HG02885 (cell line): ENCODE measurements around the gene B3GLCT.

Experiments used
- ATAC-seq: cut with Tn5 transposase; IDR thresholded peaks from one replicate; pipeline ENCODE4 v1.9.1; 2021; ENCODE audit warnings: mild to moderate bottlenecking; ENCODE audit not compliant: unreplicated experiment, poor library complexity

The B3GLCT gene

GRCh38 chr13:31219909-31220598, 20.3 kb downstream of the B3GLCT start:
- ATAC-seq = no peak

DNA sequence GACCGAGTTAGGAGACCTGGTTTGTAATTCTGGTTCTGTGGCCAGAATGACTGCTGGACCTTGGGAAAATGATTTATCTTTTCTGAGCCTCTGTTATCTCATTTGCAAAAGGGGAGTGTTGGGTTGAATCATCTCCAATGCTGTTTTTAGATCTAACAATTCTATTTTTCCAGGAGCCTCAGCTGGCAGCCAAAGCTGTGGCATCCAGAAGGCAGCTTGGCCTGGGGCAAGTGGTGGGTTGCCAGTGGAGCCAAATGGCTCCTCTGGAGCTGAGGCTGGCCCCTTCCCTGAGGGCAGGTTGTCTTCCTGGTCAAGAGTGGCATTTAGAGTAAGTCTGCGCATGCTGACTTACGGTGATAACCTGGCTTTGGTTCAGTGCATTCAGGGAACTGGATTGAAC, 21.3 kb downstream of the B3GLCT start:
- no peak for ATAC-seq

- ATAC-seq = no peak
These were observed 23.4 kb downstream of the B3GLCT start for GRCh38 chr13:31223215-31223614.

DNA sequence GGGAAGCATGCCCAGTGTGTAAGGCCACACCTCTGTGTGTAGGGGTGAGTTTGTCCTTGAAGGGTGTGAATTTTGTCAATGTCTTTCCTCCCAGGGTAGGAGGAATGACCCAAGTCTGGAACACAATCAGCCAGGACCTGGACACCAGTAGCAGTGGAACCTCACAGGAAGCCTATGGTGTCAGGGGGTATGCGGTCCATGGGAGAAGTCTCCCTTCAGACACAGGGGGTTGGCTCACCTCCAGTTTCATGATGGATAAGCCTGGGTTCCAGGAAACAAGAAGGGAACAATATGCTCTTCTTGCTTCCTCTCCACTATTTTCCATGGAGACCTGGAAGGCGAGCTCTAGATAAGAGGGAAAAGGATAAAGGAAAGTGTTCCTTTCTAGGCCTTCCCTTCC, 23.9 kb downstream of the B3GLCT start:
- ATAC-seq = no peak

GRCh38 chr13:31224174-31224669, 24.4 kb downstream of the B3GLCT start:
- ATAC-seq = no peak

DNA sequence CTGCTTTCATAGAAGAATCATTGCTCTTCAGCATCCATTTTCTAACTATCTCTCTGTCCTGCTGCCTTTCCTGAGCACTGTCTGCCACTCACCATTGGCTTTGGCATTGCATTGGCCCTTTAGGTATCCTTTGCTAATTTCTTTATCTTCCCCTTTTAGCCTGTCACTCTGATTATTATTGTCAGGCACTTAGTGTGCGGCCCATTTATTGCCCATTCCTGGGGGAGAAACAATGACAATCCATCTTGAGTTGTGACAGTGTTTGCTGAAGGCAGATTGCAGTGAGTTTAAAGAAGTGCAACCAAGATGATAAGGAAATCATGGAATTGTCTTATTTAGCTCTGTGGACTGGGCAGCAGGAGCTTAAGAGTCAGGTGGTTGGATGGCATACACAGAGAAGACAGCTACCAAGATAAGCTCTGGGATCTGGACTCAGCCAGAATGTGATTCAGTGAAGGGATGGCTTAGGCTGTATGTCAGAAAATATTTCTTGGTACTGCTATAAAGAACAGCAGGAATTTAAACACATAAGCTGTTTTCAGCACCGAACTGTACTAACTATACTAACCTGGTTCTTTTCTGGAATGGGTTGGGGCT, 25.3 kb downstream of the B3GLCT start:
- no peak for ATAC-seq

- ATAC-seq = no peak
These were observed 26.4 kb downstream of the B3GLCT start for GRCh38 chr13:31225998-31226675.

DNA sequence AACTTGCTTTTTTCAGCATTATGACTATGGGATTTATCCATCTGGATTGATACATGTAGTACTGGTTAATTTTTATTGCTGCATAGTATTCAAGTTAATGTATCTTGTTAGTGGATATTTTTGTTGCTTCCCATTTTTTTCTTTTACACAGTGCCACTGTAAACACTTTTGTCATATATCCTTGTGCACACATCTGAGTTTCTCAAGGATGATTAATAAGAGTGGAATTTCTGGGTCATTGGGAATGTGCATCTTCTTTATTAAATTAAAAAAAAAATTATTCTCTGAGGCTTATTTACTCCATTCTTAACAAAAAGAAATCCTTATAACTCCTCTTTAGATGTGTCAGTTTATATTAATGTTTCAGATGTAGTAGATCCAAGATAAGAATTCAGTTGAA, 27.3 kb downstream of the B3GLCT start:
- ATAC-seq = no peak

DNA sequence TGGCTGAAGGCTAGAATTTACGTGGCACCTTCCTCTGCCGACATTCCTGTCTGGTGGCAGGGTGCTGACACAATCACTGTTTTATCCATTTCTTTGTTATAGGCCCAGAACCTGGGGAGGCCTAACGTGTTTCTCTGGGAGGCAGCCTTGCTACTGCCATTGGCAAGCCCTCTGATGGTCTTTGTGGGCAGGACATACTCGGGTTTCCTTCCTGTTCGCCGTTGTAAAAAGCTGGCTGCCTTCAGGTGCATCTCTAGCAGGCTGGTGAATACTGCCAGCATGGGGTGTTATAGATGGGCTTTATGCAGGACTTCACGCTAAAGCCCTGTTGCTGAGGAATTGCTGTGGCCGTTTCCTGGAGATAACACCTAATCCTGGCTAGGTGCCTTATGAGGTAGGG, 28.1 kb downstream of the B3GLCT start:
- ATAC-seq = no peak

DNA sequence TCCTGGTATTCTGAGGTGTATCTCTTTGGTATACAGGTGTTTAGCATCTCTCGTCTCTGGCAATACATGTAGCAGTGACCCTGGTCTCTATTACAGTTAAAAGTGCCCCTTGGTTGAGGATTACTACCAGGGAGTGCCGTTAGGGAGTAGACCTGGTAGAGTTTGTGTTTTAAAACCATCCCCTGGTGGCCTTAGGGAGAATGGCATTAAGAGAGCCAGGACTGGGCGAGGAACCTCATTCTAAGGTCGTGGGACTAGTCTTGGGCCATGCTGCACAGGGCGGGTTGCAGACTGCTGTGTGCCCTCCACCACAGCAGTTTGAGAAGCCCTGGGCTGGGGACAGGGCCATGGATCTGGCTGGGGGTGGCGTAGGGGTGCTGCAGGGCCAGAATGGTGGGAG, 35.0 kb downstream of the B3GLCT start:
- ATAC-seq = no peak

GRCh38 chr13:31236211-31236786, 36.5 kb downstream of the B3GLCT start:
- ATAC-seq = peak; percentile 43

DNA sequence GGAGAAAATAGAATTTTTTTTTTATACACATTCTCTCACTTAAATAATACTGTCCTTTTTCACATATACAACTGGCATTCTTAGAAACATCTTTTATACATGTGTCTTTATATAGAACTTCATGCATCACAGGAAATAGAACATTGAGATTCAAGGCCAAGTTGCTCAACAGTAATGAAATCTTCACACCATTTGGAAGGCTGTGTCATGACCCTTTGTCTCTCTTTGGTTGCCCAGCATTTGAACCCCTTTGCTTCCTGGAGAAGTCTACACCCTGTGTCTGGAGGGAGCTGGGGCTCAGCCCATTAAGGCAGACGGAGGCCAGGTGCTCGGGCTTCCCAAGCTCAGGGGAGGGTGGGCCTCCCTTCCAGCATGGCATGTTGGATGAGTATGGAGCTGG, 41.1 kb downstream of the B3GLCT start:
- no peak for ATAC-seq

- ATAC-seq = no peak
These were observed 42.6 kb downstream of the B3GLCT start for GRCh38 chr13:31242367-31242766.

- ATAC-seq = no peak
These were observed 43.1 kb downstream of the B3GLCT start for GRCh38 chr13:31242916-31243315.

- no peak for ATAC-seq
These were observed 46.0 kb downstream of the B3GLCT start for GRCh38 chr13:31245598-31246373.

DNA sequence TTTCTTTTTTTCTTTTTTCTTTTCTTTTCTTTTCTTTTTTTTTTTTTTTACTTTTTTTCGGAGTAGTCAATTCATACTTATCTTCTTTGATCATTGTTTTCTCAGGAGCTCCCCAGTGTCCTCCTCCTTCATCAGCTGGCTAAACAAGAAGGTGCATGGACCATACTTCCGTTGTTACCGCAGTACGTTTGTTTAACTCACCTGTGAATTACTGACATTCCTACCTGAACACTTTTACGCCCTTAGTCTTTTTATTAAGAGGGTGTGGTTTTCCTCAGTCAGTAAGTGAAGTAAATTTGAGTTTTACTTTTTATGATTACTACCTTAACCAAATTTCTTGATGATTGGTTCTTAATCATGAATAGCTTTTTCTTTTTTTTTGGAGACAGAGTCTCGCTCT, 47.1 kb downstream of the B3GLCT start:
- no peak for ATAC-seq

- ATAC-seq = no peak
These were observed 48.6 kb downstream of the B3GLCT start for GRCh38 chr13:31248361-31248760.

DNA sequence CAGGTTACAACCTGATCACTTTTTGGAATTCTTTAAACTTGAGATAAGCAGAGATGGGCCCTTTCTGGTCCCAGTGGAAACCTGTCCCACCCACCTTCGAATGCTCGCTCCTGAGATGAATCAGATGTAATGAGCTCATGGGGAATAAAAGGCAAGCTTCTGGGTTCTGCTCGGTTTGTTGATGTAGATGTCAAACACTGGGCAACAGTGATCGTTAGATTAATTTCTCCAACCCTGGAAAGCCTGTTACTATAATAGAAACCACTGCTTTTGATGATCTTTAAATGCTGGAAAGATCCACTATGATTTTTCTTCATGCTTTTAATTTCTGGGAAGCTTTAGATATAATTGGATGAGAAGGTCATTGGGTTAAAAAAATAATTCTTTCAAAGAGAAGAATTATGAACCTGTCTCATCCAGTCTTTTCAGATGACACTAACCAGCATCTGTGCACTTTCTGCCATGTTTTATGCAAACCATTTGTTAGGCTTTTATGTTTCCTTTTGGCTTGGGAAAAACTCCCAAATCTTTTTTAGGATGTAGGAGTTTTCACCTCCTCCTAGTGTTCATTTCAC, 49.3 kb downstream of the B3GLCT start:
- ATAC-seq = no peak

DNA sequence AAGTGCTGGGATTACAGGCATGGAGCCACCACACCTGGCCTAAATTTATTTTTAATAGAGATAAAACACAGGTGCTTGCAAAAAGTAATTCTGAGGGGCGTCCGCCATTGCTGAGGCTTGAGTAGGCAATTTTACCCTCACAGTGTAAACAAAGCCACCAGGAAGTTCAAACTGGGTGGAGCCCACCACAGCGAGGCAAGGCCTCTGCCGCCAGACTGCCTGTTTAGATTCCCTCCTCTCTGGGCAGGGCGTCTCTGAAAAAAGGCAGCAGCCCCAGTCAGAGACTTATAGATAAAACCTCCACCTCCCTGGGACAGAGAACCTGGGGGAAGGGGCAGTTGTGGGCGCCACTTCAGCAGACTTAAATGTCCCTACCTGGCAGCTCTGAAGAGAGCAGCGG, 50.7 kb downstream of the B3GLCT start:
- ATAC-seq = no peak

- ATAC-seq = no peak
These were observed 61.5 kb downstream of the B3GLCT start for GRCh38 chr13:31261241-31261640.
